Bronchial epithelial cell (primary cell): ENCODE results near the gene FMN1. TPM values are rescaled to one million over a fixed set of nuclear protein-coding genes. Genes with fewer than 3 reads are reported as not detected.
"Not testable (repeated sequence)": the region's sequence is repeated elsewhere in the genome, so short reads cannot be mapped to it uniquely, and the experiment has no call there.

Experiments
- DNase-seq: peaks from one replicate; pipeline ENCODE4 v3.0.0-alpha.2; 2010; ENCODE audit warnings: low read depth
- FAIRE-seq: peaks from 2 replicates; lab custom pipeline; 2011; peaks lifted over from hg19 to GRCh38; lab: Jason Lieb, UNC
- H3K27me3 ChIP-seq: 2 replicates; pipeline ENCODE4 v1.5.1; 2011; ENCODE audit warnings: low read length; ENCODE audit not compliant: control insufficient read depth, insufficient read depth
- H3K36me3 ChIP-seq: 2 replicates; pipeline ENCODE4 v1.5.1; 2011; ENCODE audit warnings: low read length; ENCODE audit not compliant: control insufficient read depth, insufficient read depth
- H3K4me3 ChIP-seq: 2 replicates; pipeline ENCODE4 v1.5.1; 2011; ENCODE audit warnings: mild to moderate bottlenecking, low read depth, low read length, control low read depth
- CTCF ChIP-seq: IDR thresholded peaks from 2 replicates; pipeline ENCODE4 v1.5.1; 2011; ENCODE audit warnings: mild to moderate bottlenecking, moderate library complexity, low read length, control low read depth, inconsistent platforms; ENCODE audit not compliant: insufficient read depth, severe bottlenecking
- total RNA-seq: library from RNA; depleted of rRNA; stranded (reverse); fragments of >200 nt; gene quantifications from 2 replicates; pipeline ENCODE4 v1.2.1, GENCODE V29; 2014

The FMN1 gene
- total RNA-seq, 1 donor from 2014 or later, result 1.6 TPM

GRCh38 chr15:32951736-32952464 lies 242.6 kb downstream of the FMN1 start:
- no peak for DNase-seq
- H3K4me3 ChIP-seq, result no peak overlapping the region
- FAIRE-seq, result no peak
- no peak for TF ChIP-seq CTCF
- H3K27me3 ChIP-seq, result no peaks in the 10 kb centered on the region
- H3K36me3 ChIP-seq, result no peaks in the 10 kb centered on the region

GRCh38 chr15:32950051-32950450 lies 244.5 kb downstream of the FMN1 start:
- H3K4me3 ChIP-seq, FAIRE-seq, H3K27me3 ChIP-seq, H3K36me3 ChIP-seq, DNase-seq: not testable (repeated sequence)

- peak; percentile 62 for FAIRE-seq
- Histone ChIP-seq H3K27me3 (no peaks in the 10 kb centered on the region), H3K4me3 (no peak overlapping the region), H3K36me3 (no peaks in the 10 kb centered on the region)
- no peak for DNase-seq
- no peak for TF ChIP-seq CTCF
Measured at GRCh38 chr15:32946210-32946609, 248.3 kb downstream of the FMN1 start.

DNA sequence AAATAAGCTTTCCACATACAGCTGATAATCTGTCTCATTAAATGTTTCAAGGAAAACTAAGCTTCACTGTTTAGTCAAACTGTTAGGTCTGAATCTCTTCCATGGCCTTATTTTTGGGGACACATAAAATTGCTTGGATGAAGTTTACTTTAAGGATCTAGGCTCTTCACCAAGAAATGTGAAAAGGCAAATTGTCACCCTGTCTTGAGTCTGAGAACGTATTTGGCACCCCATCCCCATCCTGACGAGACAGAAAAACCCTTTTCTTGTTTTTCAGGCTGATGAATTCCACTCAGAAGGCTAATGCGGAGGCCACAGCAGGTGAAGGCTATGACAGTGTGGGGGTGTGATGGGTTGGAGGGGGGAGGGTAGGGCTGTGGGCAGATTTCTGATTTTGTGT lies 250.1 kb downstream of the FMN1 start:
- no peaks in the 10 kb centered on the region for H3K36me3 ChIP-seq
- DNase-seq (no peak), FAIRE-seq (peak; percentile 83)

DNA sequence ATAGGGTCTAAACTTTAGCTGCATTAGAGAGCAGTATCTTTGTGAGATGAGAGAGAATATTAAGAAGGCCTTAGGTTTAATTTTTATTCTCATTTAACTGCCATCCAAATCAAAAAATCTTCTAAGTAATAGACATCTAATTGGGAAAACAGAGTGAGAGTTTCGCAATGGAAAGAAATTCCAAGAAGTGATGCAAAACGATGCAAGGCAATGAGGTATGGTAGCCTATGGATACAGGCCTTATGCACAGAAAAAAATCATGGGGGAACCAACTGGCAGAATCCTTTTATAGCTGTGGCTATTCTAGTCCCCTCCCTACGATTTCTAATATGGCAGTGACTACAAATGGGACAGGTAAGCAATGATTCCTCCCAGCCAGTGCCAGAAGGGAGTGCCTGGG lies 250.8 kb downstream of the FMN1 start:
- no peak for DNase-seq
- TF ChIP-seq CTCF, result no peak
- FAIRE-seq, result no peak
- H3K36me3 ChIP-seq, result no peaks in the 10 kb centered on the region
- H3K4me3 ChIP-seq, result no peak overlapping the region
- H3K27me3 ChIP-seq, result no peaks in the 10 kb centered on the region

More for the DNA sequence above, 250.1 kb downstream of the FMN1 start:
- no peak for TF ChIP-seq CTCF
- H3K27me3 ChIP-seq, result no peaks in the 10 kb centered on the region
- H3K4me3 ChIP-seq, result no peak overlapping the region

DNA sequence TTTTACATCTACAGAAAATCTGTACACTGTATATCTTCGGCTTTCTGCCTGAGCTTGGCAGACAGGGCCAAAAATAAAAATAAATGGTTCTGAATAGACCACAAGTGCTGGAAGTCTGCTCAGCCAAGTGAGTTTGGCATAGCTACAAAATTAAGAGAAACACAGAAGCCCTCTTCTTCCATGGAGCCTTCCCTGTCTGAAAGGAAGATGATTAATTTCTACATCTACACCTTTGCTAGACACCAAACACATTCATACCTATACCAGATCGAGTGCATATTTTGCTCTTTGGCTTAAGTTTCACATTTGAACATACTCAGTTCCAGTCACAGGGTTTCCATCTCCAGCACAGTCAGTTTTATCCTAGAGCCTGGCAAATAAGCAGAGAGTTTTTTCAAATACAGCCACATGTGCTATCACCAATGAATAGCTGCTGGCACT lies 252.1 kb downstream of the FMN1 start:
- DNase-seq (no peak), FAIRE-seq (no peak)
- Histone ChIP-seq H3K4me3 (no peak overlapping the region), H3K27me3 (no peaks in the 10 kb centered on the region), H3K36me3 (no peaks in the 10 kb centered on the region)
- TF ChIP-seq CTCF, result no peak
